T-helper 2 cell treated with Interferon-gamma antibody and Interleukin-4, amounts not matched to agents 100 ng/mL and 5 ng/mL, for 36 hours (primary cell): ENCODE measurements around the gene PAX7. TPM values are rescaled to one million over a fixed set of nuclear protein-coding genes. Genes with fewer than 3 reads are reported as not detected.

ENCODE experiments used
- intact Hi-C: fragments of 100-400 bp; cut with micrococcal nuclease; formaldehyde crosslinking; loops from one replicate; pipeline ENCODE4 v1.15.1; 2023
- total RNA-seq: library from RNA; stranded (reverse); gene quantifications from 2 replicates; pipeline ENCODE4 v1.2.3, GENCODE V29; 2022

Gene PAX7
- total RNA-seq, 1 donor from 2014 or later: not detected

- intact Hi-C loops: no loop called here
Observed at GRCh38 chr1:18793164-18793563, 162.5 kb downstream of the PAX7 start.

GRCh38 chr1:18794051-18794450 is 163.4 kb downstream of the PAX7 start:
- intact Hi-C loops: no loop called here

DNA sequence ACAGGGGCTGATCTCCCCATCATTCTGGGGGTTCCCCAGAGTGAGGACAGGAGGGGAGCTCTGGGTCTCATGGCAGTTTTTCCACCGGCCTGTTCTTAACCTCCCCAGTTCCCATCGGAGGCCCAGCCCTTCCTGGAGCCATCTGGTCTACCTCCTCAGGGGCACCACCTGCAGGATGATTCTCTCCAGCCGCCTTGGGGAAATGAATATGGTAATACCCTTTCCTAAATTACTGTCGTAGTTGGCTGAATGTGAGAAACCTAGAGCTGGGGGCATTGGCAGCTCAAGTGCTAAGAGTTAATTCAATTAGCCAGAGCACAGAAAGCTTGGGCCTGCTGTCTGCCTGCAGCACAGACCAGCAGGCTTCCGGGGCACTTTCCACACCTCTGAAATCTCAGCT is 163.9 kb downstream of the PAX7 start:
- intact Hi-C loops: no loop called here

GRCh38 chr1:18795002-18795689 is 164.5 kb downstream of the PAX7 start:
- intact Hi-C loops: no loop called here

DNA sequence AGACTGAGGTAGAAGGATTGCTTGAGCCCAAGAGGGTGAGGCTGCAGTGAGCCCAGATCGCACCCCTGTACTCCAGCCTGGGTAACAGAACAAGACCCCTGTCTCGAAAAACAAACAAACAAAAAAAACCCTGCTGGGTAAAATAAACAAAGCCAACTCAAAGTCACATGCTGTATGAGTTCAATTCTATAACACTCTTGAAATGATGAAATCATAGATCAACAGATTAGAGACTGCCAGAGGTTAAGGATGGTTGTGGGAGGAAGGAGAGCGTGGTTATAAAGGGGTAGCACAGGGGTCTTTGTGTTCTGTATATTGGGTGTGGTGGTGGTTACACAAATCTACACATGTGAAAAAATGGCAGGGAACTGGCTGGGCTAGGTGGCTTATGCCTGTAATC is 166.3 kb downstream of the PAX7 start:
- intact Hi-C loops: no loop called here

Other genes starting within 250 kb of the PAX7 start
- gene KLHDC7A, start 149.9 kb upstream of the PAX7 start, total RNA-seq: not detected in 2 replicates
- not detected in 2 replicates for gene TAS1R2, start 228.8 kb downstream of the PAX7 start, total RNA-seq